ENCODE results near the gene SND1. TPM values are rescaled to one million over a fixed set of nuclear protein-coding genes. Genes with fewer than 3 reads are reported as not detected.

SND1 gene
- total and polyA plus RNA-seq, 2 of the 4 experiments (the other 2 are of a cell fraction), result 154 to 294 TPM

- Histone ChIP-seq H2AFZ (replicated peaks; ENCODE audit: low read length, poor library complexity) (no peak overlapping the region), H3K9me1 (ENCODE audit: insufficient read depth, low read length) (peaks cover 8% of the 10 kb centered on the region), H4K91ac (ENCODE audit: insufficient read depth, low read depth, low read length) (no peak overlapping the region), H2BK15ac (ENCODE audit: low read depth, low read length) (no peak overlapping the region), H2BK5ac (ENCODE audit: low read depth, low read length, poor library complexity, severe bottlenecking) (no peak overlapping the region), H3K27ac (ENCODE audit: insufficient read depth, low read length) (no peak overlapping the region), H3K14ac (replicated peaks; ENCODE audit: low read depth, low read length) (no peak overlapping the region), H3K4me2 (ENCODE audit: low read depth, low read length) (no peak overlapping the region), H3K56ac (ENCODE audit: extremely low read depth, insufficient read depth, low read length) (no peak overlapping the region), H3K18ac (ENCODE audit: low read depth, low read length) (no peak overlapping the region), H4K20me1 (ENCODE audit: insufficient read depth, low read length) (peaks cover 28% of the 10 kb centered on the region), H3K4me3 (ENCODE audit: insufficient read depth, low read depth, low read length) (no peak overlapping the region), H4K8ac (ENCODE audit: low read depth in 2 of 2, low read length in 2 of 2) (no peak overlapping the region), H3K23ac (ENCODE audit: low read depth, low read length) (no peak overlapping the region), H2AK9ac (replicated peaks; ENCODE audit: low read depth, low read length, poor library complexity) (no peak overlapping the region), H3K4me1 (ENCODE audit: control insufficient read depth, insufficient read depth, low read length) (peaks cover 10% of the 10 kb centered on the region), H2BK20ac (ENCODE audit: low read depth, low read length) (no peak overlapping the region), H2AK5ac (ENCODE audit: low read depth, low read length) (no peak overlapping the region), H3K36me3 (ENCODE audit: control insufficient read depth, insufficient read depth, low read length) (peaks cover 21% of the 10 kb centered on the region), H3K4ac (ENCODE audit: low read depth, low read length) (no peak overlapping the region), H3K9ac (ENCODE audit: low read depth, low read length) (no peak overlapping the region), H3K9me3 (ENCODE audit: control insufficient read depth, insufficient read depth, low read length) (peaks cover 1% of the 10 kb centered on the region; the same call in 1 of the 2 replicates), H4K5ac (ENCODE audit: low read depth, low read length) (no peak overlapping the region), H3K27me3 (ENCODE audit: control insufficient read depth, insufficient read depth, low read length) (no peaks in the 10 kb centered on the region), H2BK120ac (ENCODE audit: low read depth, low read length) (no peak overlapping the region), H3K79me1 (ENCODE audit: low read depth in 1 of 2, low read length in 2 of 2) (peaks cover 41 to 52% of the 10 kb centered on the region in 2 experiments)
- ATAC-seq (ENCODE audit: low read depth) (no peak), DNase-seq (no peak)
- intact Hi-C loops (cut with micrococcal nuclease) (loop anchor here (10.0 kb wide), 1 partner anchor 276 kb away; no protein-coding TSS in a partner anchor), in situ Hi-C loops (cut with MboI; ENCODE audit: low sequenced_read_pairs) (no loop called here), dilution Hi-C loops (cut with HindIII; ENCODE audit: low sequenced_read_pairs, unreplicated experiment) (no loop called here)
- ChIA-PET POLR2A (ENCODE audit: unreplicated experiment) (no interaction called here), CTCF (no interaction called here)
- no CpG with 5 or more reads among the region's 6 CpGs for WGBS, 2 experiments (ENCODE audit: extremely low coverage in 2 of 2, insufficient read length in 1 of 2)
- no peak for TF ChIP-seq USF2 (IDR thresholded peaks at IDR 0.05; ENCODE audit: low read depth, low read length)
- no peak for TF ChIP-seq RAD21 (IDR thresholded peaks at IDR 0.05; ENCODE audit: low read length)
- TF ChIP-seq MAFK (IDR thresholded peaks at IDR 0.05; ENCODE audit: low read depth, low read length), result no peak
- TF ChIP-seq NFE2L2 (IDR thresholded peaks at IDR 0.05; ENCODE audit: low read depth, low read length), result no peak
- no peak for TF ChIP-seq FOS (IDR thresholded peaks at IDR 0.05; ENCODE audit: low read depth, low read length)
- no peak for TF ChIP-seq CEBPB (IDR thresholded peaks at IDR 0.05; ENCODE audit: low read depth, low read length)
- TF ChIP-seq ELK1 (IDR thresholded peaks at IDR 0.05; ENCODE audit: borderline replicate concordance, low read depth, low read length), result no peak
- no peak for TF ChIP-seq MAZ (IDR thresholded peaks at IDR 0.05; ENCODE audit: borderline replicate concordance, low read depth, low read length)
- no peak for TF ChIP-seq CHD1 (IDR thresholded peaks at IDR 0.05; ENCODE audit: low read depth, low read length)
- no peak for TF ChIP-seq BHLHE40 (IDR thresholded peaks at IDR 0.05; ENCODE audit: low read depth, low read length)
- TF ChIP-seq SMC3 (IDR thresholded peaks at IDR 0.05; ENCODE audit: low read depth, low read length), result no peak
- no peak for TF ChIP-seq RCOR1 (IDR thresholded peaks at IDR 0.05; ENCODE audit: insufficient replicate concordance, low read length)
- no peak for TF ChIP-seq RFX5 (IDR thresholded peaks at IDR 0.05; ENCODE audit: low read depth, low read length)
- TF ChIP-seq POLR2A (IDR thresholded peaks at IDR 0.05; ENCODE audit: low read depth, low read length), result no peak
- TF ChIP-seq CTCF (conservative IDR thresholded peaks at IDR 0.05; ENCODE audit: low read depth, low read length), result no peak
- no peak for TF ChIP-seq MXI1 (IDR thresholded peaks at IDR 0.05; ENCODE audit: borderline replicate concordance, low read depth, low read length)
- BruUV-seq (replicated peaks), result no TSS peak
Measured at GRCh38 chr7:127928852-127929251, 276.9 kb downstream of the SND1 start.
